ENCODE measurements around the gene CD164. TPM values are rescaled to one million over a fixed set of nuclear protein-coding genes. Genes with fewer than 3 reads are reported as not detected.

The CD164 gene
- total and polyA plus RNA-seq, 7 donors, result 97.8 to 368 (median 140) TPM

DNA sequence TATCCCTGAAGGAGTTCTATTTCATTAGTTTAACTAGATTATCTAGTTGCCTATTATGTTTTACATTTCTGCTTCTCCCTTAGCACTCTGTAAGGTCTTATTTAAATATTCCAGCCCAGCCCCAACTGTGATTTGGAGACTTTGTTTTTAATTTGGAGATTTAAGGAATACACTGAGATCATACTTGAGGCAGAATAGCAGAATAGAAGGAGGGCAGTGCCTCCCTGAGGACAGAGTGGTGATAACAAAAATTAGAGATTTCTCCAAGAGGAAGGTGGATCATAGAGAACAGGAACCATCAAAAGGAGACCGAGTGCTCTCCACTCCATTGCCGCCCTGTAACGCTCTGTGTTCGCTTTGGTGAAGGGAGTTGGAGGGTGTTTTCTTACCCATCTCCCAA is 14.8 kb upstream of the CD164 start:
- Histone ChIP-seq H3K27me3 (ENCODE audit: insufficient read depth in 3 of 3, low read length in 2 of 3) (no peaks in the 10 kb centered on the region), H3K4me1 (no peaks in the 10 kb centered on the region), H3K36me3 (ENCODE audit: insufficient read depth in 1 of 2, low read depth in 1 of 2) (no peaks in the 10 kb centered on the region), H3K9me3 (no peaks in the 10 kb centered on the region), H3K4me3 (no peak overlapping the region), H3K27ac (no peak overlapping the region)
- TF ChIP-seq, protein P1, sequence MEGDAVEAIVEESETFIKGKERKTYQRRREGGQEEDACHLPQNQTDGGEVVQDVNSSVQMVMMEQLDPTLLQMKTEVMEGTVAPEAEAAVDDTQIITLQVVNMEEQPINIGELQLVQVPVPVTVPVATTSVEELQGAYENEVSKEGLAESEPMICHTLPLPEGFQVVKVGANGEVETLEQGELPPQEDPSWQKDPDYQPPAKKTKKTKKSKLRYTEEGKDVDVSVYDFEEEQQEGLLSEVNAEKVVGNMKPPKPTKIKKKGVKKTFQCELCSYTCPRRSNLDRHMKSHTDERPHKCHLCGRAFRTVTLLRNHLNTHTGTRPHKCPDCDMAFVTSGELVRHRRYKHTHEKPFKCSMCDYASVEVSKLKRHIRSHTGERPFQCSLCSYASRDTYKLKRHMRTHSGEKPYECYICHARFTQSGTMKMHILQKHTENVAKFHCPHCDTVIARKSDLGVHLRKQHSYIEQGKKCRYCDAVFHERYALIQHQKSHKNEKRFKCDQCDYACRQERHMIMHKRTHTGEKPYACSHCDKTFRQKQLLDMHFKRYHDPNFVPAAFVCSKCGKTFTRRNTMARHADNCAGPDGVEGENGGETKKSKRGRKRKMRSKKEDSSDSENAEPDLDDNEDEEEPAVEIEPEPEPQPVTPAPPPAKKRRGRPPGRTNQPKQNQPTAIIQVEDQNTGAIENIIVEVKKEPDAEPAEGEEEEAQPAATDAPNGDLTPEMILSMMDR (IDR thresholded peaks at IDR 0.05), result peak; percentile 27
- WGBS, 3 donors, result 67 to 88% (median 74%) methylated on average over 4 of the region's 4 CpGs
- intact Hi-C loops (cut with DNase I), result no loop called here
- ATAC-seq (peak; percentile 36 to 77 (median 61)), DNase-seq (no peak)

DNA sequence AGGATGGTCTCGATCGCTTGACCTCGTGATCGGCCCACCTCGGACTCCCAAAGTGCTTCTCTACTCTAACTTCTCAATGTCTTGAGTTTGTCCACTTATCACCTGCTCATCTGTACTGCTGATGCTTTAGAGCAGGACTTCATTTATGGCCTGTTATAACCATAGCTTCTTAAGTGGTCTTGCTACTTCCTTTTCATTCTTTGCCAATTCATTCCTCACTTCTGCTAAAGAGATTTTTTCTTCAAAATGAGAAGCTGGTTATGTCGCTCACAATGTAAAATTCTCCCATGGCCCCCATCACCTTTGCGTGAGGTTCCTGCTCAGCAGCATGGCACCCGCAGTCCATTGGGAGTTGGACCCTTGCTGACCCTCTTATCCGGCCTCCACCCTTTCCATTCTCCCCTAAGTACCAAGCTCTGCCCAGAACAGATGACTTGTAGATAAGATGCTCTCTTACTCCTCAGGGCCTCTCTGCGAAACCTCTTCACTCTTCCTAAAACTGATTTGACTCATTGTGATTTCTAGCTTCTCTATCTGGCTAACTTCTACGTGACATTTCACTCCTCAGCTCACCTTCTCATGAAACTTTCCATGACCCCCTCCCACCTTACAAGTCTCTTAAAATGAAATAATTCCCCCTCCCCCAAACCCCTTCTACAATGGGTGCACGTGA is 13.9 kb upstream of the CD164 start:
- H3K4me1 ChIP-seq, result no peaks in the 10 kb centered on the region
- ATAC-seq (no peak), DNase-seq (no peak)
- 96 to 99% (median 97%) methylated on average over 12 of the region's 12 CpGs for WGBS, 3 donors
- no peaks in the 10 kb centered on the region for H3K36me3 ChIP-seq (ENCODE audit: insufficient read depth in 1 of 2, low read depth in 1 of 2)
- intact Hi-C loops (cut with DNase I), result no loop called here
- TF ChIP-seq, protein P1 (IDR thresholded peaks at IDR 0.05), result no peak
- H3K9me3 ChIP-seq, result no peaks in the 10 kb centered on the region
- no peak overlapping the region for H3K27ac ChIP-seq
- no peak overlapping the region for H3K4me3 ChIP-seq
- no peaks in the 10 kb centered on the region for H3K27me3 ChIP-seq (ENCODE audit: insufficient read depth in 3 of 3, low read length in 2 of 3)

DNA sequence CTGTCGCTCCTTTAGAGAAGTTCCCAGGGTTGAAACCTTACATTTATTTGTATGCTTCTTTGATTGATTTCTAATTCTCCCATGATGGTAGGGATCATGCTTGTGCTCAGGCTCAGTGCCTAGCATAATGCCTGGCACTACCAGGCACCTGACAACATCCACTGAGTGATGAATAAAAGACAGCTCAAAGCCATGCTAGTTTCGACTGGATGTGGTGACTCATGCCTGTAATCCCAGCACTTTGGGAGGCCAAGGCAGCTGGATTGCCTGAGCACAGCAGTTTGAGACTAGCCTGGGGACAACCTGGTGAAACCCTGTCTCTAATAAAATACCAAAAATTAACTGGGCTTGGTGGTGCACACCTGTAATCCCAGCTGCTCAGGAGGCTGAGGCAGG is 11.6 kb upstream of the CD164 start:
- Histone ChIP-seq H3K9me3 (no peaks in the 10 kb centered on the region), H3K27ac (no peak overlapping the region), H3K4me3 (no peak overlapping the region), H3K27me3 (ENCODE audit: insufficient read depth in 3 of 3, low read length in 2 of 3) (no peaks in the 10 kb centered on the region), H3K4me1 (peaks cover 5% of the 10 kb centered on the region), H3K36me3 (ENCODE audit: insufficient read depth in 1 of 2, low read depth in 1 of 2) (no peaks in the 10 kb centered on the region)
- TF ChIP-seq, protein P1 (IDR thresholded peaks at IDR 0.05), result no peak
- intact Hi-C loops (cut with DNase I), result no loop called here
- DNase-seq, result no peak
- WGBS, 3 donors, result 81 to 86% (median 85%) methylated on average over 2 of the region's 2 CpGs
- ATAC-seq, result peak in 1 of 4 donors; percentile 16

DNA sequence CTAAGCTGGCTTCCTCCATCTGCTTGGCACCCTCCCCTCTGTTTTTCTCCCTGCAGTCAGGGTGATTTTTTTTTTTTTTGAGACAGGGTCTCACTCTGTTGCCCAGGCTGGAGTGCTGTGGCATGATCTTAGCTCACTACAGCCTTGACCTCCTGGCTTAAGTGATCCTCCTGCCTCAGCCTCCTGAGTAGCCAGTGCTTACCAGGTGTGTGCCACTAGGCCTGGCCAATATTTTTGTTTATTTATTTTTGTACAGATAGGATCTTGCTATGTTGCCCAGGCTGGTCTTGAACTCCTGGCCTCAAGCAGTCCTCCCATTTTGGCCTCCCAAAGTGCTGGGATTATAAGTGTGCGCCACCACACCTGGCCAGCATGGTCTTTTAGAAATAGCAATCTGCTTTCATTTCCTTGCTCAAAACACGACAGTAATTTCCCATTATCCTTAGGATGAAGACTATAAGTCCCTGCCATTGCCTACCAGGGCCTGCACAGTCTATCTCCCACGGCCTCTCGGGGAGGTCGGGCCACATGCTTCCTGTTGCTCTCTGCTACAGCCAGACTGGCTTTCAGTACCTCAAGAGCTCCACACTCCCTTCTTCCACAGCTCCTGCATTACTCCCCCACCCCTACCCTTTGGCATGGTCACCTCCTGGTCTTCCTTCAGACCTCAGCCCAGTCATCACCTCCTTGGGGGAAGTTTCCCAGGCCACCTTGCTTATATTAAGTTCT is 11.1 kb upstream of the CD164 start:
- Histone ChIP-seq H3K36me3 (ENCODE audit: insufficient read depth in 1 of 2, low read depth in 1 of 2) (no peaks in the 10 kb centered on the region), H3K27me3 (ENCODE audit: insufficient read depth in 3 of 3, low read length in 2 of 3) (no peaks in the 10 kb centered on the region), H3K9me3 (no peaks in the 10 kb centered on the region), H3K4me3 (no peak overlapping the region), H3K27ac (no peak overlapping the region), H3K4me1 (peaks cover 5% of the 10 kb centered on the region)
- DNase-seq, result no peak
- WGBS, 3 donors, result 82 to 90% (median 89%) methylated on average over 5 of the region's 5 CpGs
- TF ChIP-seq, protein P1 (IDR thresholded peaks at IDR 0.05), result no peak
- intact Hi-C loops (cut with DNase I), result no loop called here
- ATAC-seq, result no peak
